Measurements from ENCODE around the gene C1GALT1.

C1GALT1 gene

GRCh38 chr7:7276161-7276560, 93.8 kb downstream of the C1GALT1 start:
- Histone ChIP-seq H3K36me3 (no peaks in the 10 kb centered on the region), H3K27me3 (no peaks in the 10 kb centered on the region), H3K4me3 (ENCODE audit: low read depth in 1 of 2, low read length in 1 of 2) (no peak overlapping the region), H3K9me3 (no peaks in the 10 kb centered on the region), H3K4me1 (ENCODE audit: control insufficient read depth in 1 of 2, insufficient read depth in 1 of 2, low read depth in 1 of 2, low read length in 1 of 2) (no peaks in the 10 kb centered on the region), H3K27ac (no peak overlapping the region)
- TF ChIP-seq, protein P1, sequence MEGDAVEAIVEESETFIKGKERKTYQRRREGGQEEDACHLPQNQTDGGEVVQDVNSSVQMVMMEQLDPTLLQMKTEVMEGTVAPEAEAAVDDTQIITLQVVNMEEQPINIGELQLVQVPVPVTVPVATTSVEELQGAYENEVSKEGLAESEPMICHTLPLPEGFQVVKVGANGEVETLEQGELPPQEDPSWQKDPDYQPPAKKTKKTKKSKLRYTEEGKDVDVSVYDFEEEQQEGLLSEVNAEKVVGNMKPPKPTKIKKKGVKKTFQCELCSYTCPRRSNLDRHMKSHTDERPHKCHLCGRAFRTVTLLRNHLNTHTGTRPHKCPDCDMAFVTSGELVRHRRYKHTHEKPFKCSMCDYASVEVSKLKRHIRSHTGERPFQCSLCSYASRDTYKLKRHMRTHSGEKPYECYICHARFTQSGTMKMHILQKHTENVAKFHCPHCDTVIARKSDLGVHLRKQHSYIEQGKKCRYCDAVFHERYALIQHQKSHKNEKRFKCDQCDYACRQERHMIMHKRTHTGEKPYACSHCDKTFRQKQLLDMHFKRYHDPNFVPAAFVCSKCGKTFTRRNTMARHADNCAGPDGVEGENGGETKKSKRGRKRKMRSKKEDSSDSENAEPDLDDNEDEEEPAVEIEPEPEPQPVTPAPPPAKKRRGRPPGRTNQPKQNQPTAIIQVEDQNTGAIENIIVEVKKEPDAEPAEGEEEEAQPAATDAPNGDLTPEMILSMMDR (IDR thresholded peaks at IDR 0.05) = no peak

DNA sequence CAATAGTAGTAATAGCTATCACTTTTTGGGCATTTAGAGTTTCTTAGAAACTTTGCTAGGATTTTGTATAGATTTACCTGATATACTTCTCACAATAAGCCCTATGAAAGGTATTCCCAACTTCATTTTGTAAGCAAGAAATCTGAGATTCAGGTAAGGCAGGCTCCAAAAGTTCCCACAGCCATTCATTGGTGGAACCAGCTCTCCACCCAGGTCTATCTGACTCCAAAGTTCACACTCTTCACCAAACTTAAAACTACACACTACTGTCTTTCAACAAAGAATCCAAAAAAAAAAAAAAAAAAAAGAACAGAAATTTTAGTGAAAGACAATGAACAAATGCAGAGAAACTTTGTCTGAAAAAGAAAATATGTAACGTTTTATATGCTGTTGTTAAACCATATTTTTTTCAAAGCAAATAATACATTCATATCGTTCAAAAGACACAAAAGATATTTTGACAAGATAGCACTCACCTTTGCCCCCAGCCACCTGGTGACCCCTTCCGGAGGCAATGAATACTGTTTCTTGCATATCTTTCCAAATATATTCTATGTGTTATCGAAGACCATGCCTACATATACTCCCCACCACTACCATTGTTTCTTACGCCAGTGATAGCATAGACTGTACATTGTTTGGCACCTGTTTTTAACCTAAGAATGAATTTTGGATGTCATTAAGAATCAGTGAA, 108.2 kb downstream of the C1GALT1 start:
- TF ChIP-seq, protein P1 (IDR thresholded peaks at IDR 0.05) = no peak
- Histone ChIP-seq H3K27ac (no peak overlapping the region), H3K36me3 (no peaks in the 10 kb centered on the region), H3K4me1 (ENCODE audit: control insufficient read depth in 1 of 2, insufficient read depth in 1 of 2, low read depth in 1 of 2, low read length in 1 of 2) (no peaks in the 10 kb centered on the region), H3K4me3 (ENCODE audit: low read depth in 1 of 2, low read length in 1 of 2) (no peak overlapping the region), H3K9me3 (no peaks in the 10 kb centered on the region), H3K27me3 (no peaks in the 10 kb centered on the region)

DNA sequence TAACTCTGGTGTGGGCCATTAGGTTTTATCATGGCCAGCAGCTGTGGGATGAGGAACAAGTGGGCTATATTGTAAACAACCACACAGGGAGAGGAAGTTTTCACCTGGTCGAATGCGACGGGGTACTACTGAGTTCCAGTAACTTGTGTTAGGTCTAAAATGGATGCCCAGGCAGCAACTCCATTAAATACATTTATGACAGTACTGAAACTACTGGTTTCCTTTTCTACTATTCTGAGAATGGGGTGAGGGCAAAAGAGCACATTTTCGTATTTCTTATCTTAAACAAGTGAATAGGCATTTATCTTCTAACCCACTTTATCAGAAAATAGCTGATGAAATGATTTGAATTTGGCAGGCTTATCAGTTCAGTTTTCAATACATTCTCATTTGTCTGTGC, 109.7 kb downstream of the C1GALT1 start:
- Histone ChIP-seq H3K4me3 (ENCODE audit: low read depth in 1 of 2, low read length in 1 of 2) (no peak overlapping the region), H3K4me1 (ENCODE audit: control insufficient read depth in 1 of 2, insufficient read depth in 1 of 2, low read depth in 1 of 2, low read length in 1 of 2) (no peaks in the 10 kb centered on the region), H3K9me3 (no peaks in the 10 kb centered on the region), H3K36me3 (no peaks in the 10 kb centered on the region), H3K27me3 (no peaks in the 10 kb centered on the region), H3K27ac (no peak overlapping the region)
- TF ChIP-seq, protein P1 (IDR thresholded peaks at IDR 0.05) = no peak

DNA sequence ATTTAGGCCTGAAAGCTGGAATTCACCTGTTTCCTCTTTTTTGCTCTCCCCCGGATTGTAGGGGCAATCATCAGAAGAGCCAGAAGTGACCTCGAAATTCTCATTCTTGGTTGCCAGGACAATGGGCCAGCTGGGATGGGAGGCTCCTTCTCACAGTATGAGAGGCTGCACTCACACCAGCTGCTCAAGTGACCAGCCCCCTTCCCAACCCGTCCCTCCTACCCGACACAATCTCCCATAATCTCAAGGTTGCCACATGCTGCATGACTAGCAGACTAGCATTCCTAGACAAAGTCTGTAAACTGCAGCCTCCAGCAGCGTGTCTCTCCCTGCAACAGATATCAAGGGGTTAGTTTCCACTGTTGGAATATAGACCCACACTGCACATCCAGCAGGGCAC, 110.3 kb downstream of the C1GALT1 start:
- Histone ChIP-seq H3K27ac (no peak overlapping the region), H3K4me3 (ENCODE audit: low read depth in 1 of 2, low read length in 1 of 2) (no peak overlapping the region), H3K27me3 (no peaks in the 10 kb centered on the region), H3K4me1 (ENCODE audit: control insufficient read depth in 1 of 2, insufficient read depth in 1 of 2, low read depth in 1 of 2, low read length in 1 of 2) (no peaks in the 10 kb centered on the region), H3K9me3 (no peaks in the 10 kb centered on the region), H3K36me3 (no peaks in the 10 kb centered on the region)
- TF ChIP-seq, protein P1 (IDR thresholded peaks at IDR 0.05) = no peak

- TF ChIP-seq, protein P1 (IDR thresholded peaks at IDR 0.05) = no peak
Measured at GRCh38 chr7:7293092-7293491, 110.7 kb downstream of the C1GALT1 start.

More at GRCh38 chr7:7293092-7293491, 110.7 kb downstream of the C1GALT1 start:
- no peaks in the 10 kb centered on the region for H3K4me1 ChIP-seq (ENCODE audit: control insufficient read depth in 1 of 2, insufficient read depth in 1 of 2, low read depth in 1 of 2, low read length in 1 of 2)
- H3K9me3 ChIP-seq = no peaks in the 10 kb centered on the region
- no peaks in the 10 kb centered on the region for H3K27me3 ChIP-seq
- H3K4me3 ChIP-seq (ENCODE audit: low read depth in 1 of 2, low read length in 1 of 2) = no peak overlapping the region
- no peak overlapping the region for H3K27ac ChIP-seq
- H3K36me3 ChIP-seq = no peaks in the 10 kb centered on the region

Data from neutrophil (primary cell).